Vagina (tissue), 2 donors: Measurements from ENCODE around the gene TRABD2A.

Experiments used
- POLR2A ChIP-seq, 2 donors: fragments of 450-650 bp; IDR thresholded peaks; one replicate each; pipeline ENCODE4 v1.6.1; 2017; ENCODE audit warnings: antibody characterized with exemption in 2 of 2, mild to moderate bottlenecking in 2 of 2, moderate library complexity in 2 of 2
- POLR2AphosphoS5 ChIP-seq, 2 donors: sonication (generic); formaldehyde crosslinking; IDR thresholded peaks; one replicate each; pipeline ENCODE4 v1.9.0; 2017; ENCODE audit warnings: antibody characterized with exemption in 2 of 2, mild to moderate bottlenecking in 2 of 2, low read depth in 1 of 2; ENCODE audit not compliant: insufficient read depth in 1 of 2
- TF ChIP-seq, protein P1 (sequence below), 3 experiments: fragments of 450-650 bp in 2 of 3; fragments of 200-600 bp in 1 of 3; sonication (generic) in 1 of 3; IDR thresholded peaks; one replicate each; pipeline ENCODE4 v1.5.1; 2017 to 2019; ENCODE audit warnings: antibody characterized with exemption in 3 of 3, mild to moderate bottlenecking in 2 of 3, moderate library complexity in 2 of 3

DNA sequence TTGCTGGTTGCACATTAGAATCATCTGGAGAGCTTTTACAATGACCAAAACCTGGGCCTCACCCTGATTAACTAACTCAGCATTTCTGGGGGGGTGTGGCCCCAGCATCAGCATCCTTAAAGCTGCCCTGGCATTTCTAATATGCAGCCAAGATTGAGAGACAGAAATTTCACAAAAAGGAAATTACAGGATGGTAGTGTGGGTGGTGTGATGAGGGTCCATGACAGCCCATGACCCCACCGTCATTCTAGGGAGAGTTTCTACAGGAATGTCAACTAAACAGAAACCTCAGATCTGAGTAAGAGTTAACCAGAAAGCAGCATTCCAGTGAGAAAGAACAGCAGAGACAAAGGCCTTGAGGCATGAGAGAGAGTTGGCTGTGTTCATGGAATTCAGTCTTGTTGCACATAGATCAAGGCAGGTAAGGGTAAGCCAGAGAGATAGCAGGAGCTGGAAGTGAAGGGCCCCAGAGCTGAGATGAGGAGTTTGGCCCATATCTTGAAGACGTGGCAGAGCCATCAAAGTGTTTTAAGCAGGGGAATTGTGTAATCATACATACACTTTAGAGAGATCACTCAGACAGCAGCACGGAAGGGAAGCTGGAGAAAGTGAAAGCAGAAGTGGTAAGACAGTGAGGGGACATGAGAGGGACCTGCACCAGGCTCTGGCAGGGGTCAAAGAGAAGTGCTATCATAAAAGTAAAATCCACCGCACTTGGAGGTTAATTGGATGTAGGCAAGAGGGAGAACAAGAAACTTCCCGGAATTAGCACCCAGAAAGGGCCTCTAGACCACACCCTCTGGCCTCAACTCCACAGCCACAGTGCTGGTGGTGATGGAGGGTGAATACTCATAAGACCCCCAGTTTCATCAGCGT lies 7.8 kb upstream of the TRABD2A start:
- TF ChIP-seq POLR2A (IDR thresholded peaks at IDR 0.05) (no peak), POLR2AphosphoS5 (IDR thresholded peaks at IDR 0.05; ENCODE audit: insufficient read depth in 1 of 2, low read depth in 1 of 2) (no peak)
- TF ChIP-seq, protein P1, sequence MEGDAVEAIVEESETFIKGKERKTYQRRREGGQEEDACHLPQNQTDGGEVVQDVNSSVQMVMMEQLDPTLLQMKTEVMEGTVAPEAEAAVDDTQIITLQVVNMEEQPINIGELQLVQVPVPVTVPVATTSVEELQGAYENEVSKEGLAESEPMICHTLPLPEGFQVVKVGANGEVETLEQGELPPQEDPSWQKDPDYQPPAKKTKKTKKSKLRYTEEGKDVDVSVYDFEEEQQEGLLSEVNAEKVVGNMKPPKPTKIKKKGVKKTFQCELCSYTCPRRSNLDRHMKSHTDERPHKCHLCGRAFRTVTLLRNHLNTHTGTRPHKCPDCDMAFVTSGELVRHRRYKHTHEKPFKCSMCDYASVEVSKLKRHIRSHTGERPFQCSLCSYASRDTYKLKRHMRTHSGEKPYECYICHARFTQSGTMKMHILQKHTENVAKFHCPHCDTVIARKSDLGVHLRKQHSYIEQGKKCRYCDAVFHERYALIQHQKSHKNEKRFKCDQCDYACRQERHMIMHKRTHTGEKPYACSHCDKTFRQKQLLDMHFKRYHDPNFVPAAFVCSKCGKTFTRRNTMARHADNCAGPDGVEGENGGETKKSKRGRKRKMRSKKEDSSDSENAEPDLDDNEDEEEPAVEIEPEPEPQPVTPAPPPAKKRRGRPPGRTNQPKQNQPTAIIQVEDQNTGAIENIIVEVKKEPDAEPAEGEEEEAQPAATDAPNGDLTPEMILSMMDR (IDR thresholded peaks at IDR 0.05): no peak
